Tibial artery (tissue), 4 donors: Measurements from ENCODE around the gene CAMTA1.

Experiments
- DNase-seq, 2 donors: peaks; one replicate each; pipeline ENCODE4 v3.0.0-alpha.2; 2019
- H3K27ac ChIP-seq, 2 donors: fragments of 200-600 bp; sonication (generic) in 1 of 2; 1 replicate in 1 of 2; 2 replicates in 1 of 2; pipeline ENCODE4 v1.5.1; 2018 to 2019; ENCODE audit warnings: mild to moderate bottlenecking in 1 of 2
- H3K27me3 ChIP-seq, 2 donors: fragments of 200-600 bp; sonication (generic) in 1 of 2; one replicate each; pipeline versions ENCODE4 v1.5.1 to v1.6.0; 2016 to 2019
- H3K36me3 ChIP-seq, 3 donors: fragments of 200-600 bp; sonication (generic) in 2 of 3; one replicate each; pipeline ENCODE4 v1.5.1; 2016 to 2019; ENCODE audit warnings: mild to moderate bottlenecking in 2 of 3
- H3K4me1 ChIP-seq, 4 donors: fragments of 200-600 bp; sonication (generic) in 2 of 4; 1 replicate in 3 of 4; 2 replicates in 1 of 4; pipeline ENCODE4 v1.5.1; 2016 to 2019
- H3K4me3 ChIP-seq, 2 donors: fragments of 200-600 bp; sonication (generic) in 1 of 2; 1 replicate in 1 of 2; 2 replicates in 1 of 2; pipeline ENCODE4 v1.5.1; 2018 to 2019; ENCODE audit warnings: mild to moderate bottlenecking in 2 of 2
- H3K9me3 ChIP-seq, 3 donors: fragments of 200-600 bp; sonication (generic) in 1 of 3; one replicate each; pipeline ENCODE4 v1.5.1; 2016 to 2019
- intact Hi-C: fragments of 100-400 bp; cut with DNase I; formaldehyde crosslinking; loops from one replicate; pipeline ENCODE4 v1.15.0; 2023; ENCODE audit warnings: low total_unique reads
- TF ChIP-seq, protein P1 (sequence below), 2 experiments: fragments of 200-600 bp in 1 of 2; fragments of 450-650 bp in 1 of 2; IDR thresholded peaks; one replicate each; pipeline ENCODE4 v1.5.1; 2017 to 2019; ENCODE audit warnings: antibody characterized with exemption in 2 of 2, mild to moderate bottlenecking in 1 of 2, moderate library complexity in 1 of 2

The CAMTA1 gene

DNA sequence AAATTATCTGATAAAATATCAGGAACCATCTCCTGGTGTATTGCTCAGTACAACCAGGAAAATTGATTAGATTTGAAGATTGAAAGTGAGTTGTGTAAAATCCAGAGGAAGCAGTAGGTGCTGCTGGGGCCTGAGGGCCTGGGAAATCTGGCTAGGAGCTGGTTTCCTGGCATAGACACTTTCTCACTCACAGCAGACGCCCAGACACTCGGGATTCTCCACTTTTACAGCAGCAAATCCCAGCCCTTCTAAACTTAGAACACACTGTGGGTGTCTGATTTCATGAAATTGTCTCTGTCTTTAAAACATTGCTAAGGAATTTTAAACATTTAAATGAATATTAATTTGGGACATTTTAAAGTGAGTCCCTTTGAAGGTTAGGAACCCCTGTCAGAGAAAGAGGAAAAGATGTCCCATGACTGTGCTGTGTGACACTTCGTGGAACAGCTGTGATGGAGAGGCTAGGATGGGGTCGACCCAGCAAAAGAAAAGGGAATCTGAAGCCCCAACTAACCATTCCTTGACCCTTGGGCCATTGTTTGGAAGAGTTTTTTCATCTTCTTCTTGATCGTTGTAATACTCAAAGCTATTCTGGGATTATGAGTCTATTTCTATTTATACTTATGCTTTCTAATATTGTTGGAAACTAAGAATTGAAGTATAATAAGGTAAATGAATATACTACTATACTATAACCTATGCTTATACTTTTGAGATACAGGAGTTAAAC, 936.9 kb downstream of the CAMTA1 start:
- intact Hi-C loops: no loop called here
- DNase-seq: no peak
- Histone ChIP-seq H3K4me1 (peaks cover 0 to 12% (median 0%) of the 10 kb centered on the region in 4 donors), H3K9me3 (no peaks in the 10 kb centered on the region), H3K27me3 (no peaks in the 10 kb centered on the region), H3K4me3 (no peak overlapping the region), H3K36me3 (no peaks in the 10 kb centered on the region), H3K27ac (no peak overlapping the region)
- TF ChIP-seq, protein P1, sequence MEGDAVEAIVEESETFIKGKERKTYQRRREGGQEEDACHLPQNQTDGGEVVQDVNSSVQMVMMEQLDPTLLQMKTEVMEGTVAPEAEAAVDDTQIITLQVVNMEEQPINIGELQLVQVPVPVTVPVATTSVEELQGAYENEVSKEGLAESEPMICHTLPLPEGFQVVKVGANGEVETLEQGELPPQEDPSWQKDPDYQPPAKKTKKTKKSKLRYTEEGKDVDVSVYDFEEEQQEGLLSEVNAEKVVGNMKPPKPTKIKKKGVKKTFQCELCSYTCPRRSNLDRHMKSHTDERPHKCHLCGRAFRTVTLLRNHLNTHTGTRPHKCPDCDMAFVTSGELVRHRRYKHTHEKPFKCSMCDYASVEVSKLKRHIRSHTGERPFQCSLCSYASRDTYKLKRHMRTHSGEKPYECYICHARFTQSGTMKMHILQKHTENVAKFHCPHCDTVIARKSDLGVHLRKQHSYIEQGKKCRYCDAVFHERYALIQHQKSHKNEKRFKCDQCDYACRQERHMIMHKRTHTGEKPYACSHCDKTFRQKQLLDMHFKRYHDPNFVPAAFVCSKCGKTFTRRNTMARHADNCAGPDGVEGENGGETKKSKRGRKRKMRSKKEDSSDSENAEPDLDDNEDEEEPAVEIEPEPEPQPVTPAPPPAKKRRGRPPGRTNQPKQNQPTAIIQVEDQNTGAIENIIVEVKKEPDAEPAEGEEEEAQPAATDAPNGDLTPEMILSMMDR (IDR thresholded peaks at IDR 0.05): no peak

DNA sequence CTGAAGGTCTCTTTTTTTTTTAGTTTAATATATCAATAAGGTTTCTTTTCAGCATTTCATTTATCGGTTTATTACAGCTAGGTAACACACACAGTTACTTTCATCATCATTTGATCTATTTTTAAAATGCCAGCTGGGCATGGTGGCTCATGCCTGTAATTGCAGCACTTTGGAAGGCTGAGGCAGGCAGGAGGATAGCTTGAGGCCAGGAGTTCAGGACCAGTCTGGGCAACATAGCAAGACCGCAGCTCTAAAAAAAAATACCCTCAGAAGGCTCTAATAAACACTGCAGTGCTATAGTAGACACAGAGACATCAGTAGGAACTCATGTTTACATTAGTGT, 937.4 kb downstream of the CAMTA1 start:
- Histone ChIP-seq H3K27me3 (no peaks in the 10 kb centered on the region), H3K36me3 (no peaks in the 10 kb centered on the region), H3K9me3 (no peaks in the 10 kb centered on the region), H3K27ac (no peak overlapping the region), H3K4me3 (no peak overlapping the region), H3K4me1 (peaks cover 0 to 12% (median 0%) of the 10 kb centered on the region in 4 donors)
- DNase-seq: no peak
- intact Hi-C loops: no loop called here
- TF ChIP-seq, protein P1 (IDR thresholded peaks at IDR 0.05): no peak

DNA sequence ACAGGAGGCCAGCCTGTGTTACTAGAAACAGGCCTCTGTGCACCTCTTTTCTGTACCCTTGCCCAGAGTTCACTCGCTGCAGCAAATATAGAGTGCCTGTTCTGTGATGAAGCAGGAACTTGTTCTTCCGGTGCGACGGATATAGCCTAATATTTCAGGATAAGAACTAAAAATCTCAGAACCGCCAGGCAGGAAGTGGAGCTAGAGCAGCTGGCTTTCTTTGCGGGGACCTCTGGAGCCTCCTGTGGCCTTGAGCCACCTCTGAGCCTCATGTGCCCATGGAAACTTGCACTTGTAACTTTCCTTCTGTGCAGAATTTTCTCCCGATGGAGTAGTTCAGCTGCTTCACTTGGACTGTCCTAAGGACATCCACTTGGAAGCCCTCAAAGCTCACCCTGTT, 941.4 kb downstream of the CAMTA1 start:
- no peak overlapping the region for H3K27ac ChIP-seq
- no peak for DNase-seq
- intact Hi-C loops: no loop called here
- no peak overlapping the region for H3K4me3 ChIP-seq
- no peaks in the 10 kb centered on the region for H3K36me3 ChIP-seq
- TF ChIP-seq, protein P1 (IDR thresholded peaks at IDR 0.05): no peak
- H3K4me1 ChIP-seq: no peaks in the 10 kb centered on the region
- H3K9me3 ChIP-seq: no peaks in the 10 kb centered on the region
- no peaks in the 10 kb centered on the region for H3K27me3 ChIP-seq

DNA sequence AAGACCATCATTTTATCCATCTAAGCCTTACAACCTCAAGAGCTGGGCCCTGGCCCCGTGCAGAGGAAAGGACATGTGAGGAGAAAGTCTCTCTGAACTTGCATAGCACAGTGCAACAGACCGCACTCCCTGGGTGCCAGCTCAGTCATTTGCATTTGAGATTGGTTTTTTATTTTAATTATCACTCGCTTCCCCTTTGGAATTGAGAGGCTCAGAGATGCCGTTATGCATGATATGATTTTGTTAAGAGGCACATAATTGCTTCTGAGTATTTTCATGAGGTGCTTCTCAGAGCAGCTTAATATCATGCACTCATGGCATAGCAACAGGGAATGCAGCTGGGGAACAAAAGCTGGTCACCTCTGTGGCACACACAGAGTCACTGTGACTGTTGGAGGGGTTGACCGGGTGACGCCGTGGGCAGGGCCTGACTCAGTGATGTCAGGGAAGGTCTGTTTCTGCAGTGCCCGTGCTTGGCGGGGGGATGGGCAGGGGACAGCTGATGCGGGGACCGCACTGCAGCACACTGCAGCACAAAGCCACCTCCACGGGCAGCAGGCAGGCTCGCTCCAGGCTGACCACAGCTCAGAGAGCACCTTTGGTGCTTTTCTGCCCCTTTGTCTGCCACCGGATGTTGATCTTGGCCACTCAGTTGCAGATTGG, 942.7 kb downstream of the CAMTA1 start:
- no peak for DNase-seq
- intact Hi-C loops: no loop called here

DNA sequence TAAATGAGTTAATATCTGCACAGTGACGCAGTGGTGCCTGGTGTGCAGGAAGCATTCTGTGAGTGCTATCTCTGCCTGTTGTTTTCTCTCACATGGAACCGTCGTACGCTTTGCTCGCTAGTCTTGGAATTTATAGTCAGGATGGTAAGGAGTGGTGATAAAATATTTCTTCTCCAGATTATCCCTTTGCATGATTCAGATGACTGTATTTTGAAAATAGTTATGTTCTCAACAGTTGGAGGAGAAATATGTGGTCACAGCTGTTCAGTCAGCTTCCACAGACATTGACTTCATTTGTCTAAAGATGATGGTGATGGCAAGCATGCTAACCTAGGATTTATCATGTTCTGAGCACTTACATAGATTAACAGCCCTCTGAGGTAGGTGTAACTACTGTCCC, 944.5 kb downstream of the CAMTA1 start:
- no peaks in the 10 kb centered on the region for H3K36me3 ChIP-seq

More for the DNA sequence above, 942.7 kb downstream of the CAMTA1 start:
- H3K4me3 ChIP-seq: no peak overlapping the region
- H3K4me1 ChIP-seq: no peaks in the 10 kb centered on the region
- TF ChIP-seq, protein P1 (IDR thresholded peaks at IDR 0.05): no peak
- peaks cover 0 to 4% of the 10 kb centered on the region in 2 donors for H3K27me3 ChIP-seq
- no peak overlapping the region for H3K27ac ChIP-seq
- H3K9me3 ChIP-seq: no peaks in the 10 kb centered on the region
- H3K36me3 ChIP-seq: no peaks in the 10 kb centered on the region

More for the DNA sequence above, 944.5 kb downstream of the CAMTA1 start:
- Histone ChIP-seq H3K9me3 (no peaks in the 10 kb centered on the region), H3K4me1 (no peaks in the 10 kb centered on the region), H3K27me3 (peaks cover 0 to 4% of the 10 kb centered on the region in 2 donors), H3K27ac (no peak overlapping the region), H3K4me3 (no peak overlapping the region)
- TF ChIP-seq, protein P1 (IDR thresholded peaks at IDR 0.05): no peak
- DNase-seq: no peak
- intact Hi-C loops: no loop called here
